CD4-positive, alpha-beta T cell treated with Interleukin-1 beta for 1 hour (primary cell): Measurements from ENCODE around the gene YIPF1.
"Not testable (repeated sequence)": the region's sequence is repeated elsewhere in the genome, so short reads cannot be mapped to it uniquely, and the experiment has no call there.

Experiments
- DNase-seq, 2 donors: peaks; one replicate each; pipeline ENCODE4 v3.0.0-alpha.2; 2020 to 2022

YIPF1 gene

DNA sequence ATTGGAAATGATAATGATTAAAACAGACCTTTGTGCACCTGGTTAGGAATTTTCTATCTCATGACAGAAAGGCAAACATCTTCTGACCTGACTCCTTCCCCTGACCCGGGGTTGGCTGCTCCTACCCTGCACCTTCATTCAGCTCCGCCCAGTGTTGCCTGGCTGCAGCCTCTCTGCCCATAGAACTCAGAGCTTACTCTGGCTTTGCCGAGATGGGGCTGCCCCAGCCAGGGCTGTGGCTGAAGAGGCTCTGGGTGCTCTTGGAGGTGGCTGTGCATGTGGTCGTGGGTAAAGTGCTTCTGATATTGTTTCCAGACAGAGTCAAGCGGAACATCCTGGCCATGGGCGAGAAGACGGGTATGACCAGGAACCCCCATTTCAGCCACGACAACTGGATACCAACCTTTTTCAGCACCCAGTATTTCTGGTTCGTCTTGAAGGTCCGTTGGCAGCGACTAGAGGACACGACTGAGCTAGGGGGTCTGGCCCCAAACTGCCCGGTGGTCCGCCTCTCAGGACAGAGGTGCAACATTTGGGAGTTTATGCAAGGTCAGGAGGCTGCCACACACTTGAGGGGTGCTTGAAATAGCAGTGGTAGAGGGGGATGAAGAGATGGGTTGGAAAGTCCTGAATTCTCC is 4.5 kb upstream of the YIPF1 start, which contains the start of gene DIO1:
Gene DIO1 (plus strand): TSS at position 189 of the 638 bp plus-strand sequence. CDS start 24 bp downstream, at position 213.
- DNase-seq, result no peak

DNA sequence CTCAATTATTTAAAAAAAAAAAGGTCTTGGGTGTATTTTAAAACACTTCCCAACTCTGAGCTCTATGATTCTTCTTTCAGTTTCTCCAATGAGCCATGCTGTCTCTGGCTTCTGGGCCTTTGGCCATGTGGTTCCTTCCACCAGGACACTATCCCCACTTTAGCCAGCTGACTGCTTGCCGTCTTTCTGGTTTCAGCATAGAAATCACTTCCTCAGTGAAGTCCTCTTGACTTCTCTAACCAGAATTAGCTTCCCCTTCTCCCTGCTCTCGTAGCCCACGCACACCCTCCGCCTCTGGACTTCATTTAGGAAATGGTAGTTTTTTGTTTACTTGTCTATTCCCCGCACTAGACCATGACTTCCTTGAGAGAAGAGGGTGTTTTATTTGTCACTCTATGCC is 3.3 kb upstream of the YIPF1 start:
- DNase-seq, result peak in 1 of 2 donors; percentile 39

DNA sequence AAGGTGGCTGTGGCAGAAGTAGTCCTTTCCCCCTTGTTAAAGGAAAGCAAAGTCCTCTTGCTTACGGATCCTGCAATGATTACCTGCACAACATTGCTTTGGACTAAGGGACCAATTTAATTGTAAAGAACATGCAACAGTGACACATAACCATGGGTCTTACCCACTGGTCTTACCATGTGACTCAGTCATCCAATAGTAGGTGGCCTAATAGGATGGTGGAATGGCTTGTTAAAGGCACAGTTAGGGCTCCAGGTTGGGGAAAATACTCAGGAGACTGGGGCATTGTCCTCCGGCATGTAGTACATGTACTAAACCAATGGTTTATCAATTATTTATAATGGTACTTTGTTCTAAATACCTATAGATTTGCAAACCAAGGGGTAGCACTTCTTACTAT is 2.1 kb upstream of the YIPF1 start:
- DNase-seq, result no peak

DNA sequence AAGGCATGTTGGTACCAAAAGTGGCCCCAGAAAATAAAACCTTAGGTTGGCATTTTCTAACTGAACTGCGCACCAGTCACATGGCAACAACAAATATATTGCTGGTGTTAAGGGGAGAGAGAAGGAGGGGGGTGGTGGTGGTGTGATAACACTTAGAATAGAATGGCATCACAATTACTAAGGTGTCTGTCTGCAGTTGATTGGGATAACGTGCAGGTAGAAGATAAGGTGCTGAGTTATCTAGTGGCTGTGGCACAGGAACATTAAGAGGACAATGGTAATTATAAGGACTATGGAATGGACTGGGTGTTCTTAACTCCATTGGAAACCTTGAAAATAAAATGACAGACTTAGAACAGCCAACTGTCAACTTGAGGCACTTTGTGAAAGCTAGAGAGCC is 1.4 kb upstream of the YIPF1 start:
- no peak for DNase-seq

DNA sequence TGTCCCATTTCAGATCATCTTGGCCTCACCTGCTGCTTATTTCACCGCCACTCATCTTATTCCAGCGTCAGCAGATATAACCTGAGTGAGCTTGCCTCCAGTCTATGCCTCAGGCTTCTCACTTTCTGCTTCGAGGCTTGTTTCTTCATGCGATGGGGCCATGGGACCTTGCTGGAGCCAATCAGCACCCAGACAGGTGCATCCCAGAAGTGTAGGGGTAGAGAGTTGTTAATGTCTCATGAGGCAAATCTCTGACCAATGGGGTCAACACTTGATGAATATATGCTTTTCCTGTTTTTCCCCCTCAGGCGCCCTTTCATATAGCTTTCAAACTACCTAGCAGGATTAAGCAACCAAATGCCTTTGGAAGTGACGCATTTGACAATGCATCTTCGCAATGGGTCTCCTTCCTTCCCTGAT is 935 bp upstream of the YIPF1 start:
- DNase-seq, result no peak

DNA sequence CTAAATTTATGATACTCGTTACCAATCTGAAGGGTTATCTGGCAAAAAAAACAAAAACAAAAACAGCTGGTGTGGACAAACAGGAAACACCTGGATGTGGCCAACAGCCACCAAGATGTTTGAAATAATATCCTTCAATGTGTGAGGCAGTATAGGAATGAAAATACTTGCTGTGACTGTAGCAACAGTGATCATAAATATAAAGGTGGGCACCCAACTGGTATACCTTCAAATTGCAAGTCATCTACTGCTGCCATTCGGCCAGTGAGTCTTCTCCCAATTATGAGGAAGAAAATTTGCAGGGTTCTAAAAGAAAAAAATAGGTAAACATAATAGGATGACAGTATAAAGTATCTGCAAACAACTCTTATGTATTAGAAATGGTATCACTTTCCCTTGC is 916 bp downstream of the YIPF1 start:
- DNase-seq, result no peak

DNA sequence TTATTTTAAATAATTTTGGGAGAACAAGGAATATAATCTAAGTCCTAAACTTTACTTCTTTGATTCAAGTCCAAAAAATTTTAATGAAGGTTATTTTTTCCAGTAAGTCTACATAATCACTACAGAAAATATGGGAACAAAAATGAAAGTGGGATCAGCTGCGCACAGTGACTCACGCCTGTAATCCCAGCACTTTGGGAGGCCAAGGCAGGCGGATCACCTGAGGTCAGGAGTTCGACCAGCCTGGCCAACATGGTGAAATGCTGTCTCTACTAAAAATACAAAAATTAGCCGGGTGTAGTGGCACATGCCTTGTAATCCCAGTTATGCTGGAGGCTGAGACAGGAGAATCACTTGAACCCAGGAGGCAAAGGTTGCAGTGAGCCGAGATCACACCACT is 6.0 kb downstream of the YIPF1 start:
- DNase-seq, result not testable (repeated sequence)

DNA sequence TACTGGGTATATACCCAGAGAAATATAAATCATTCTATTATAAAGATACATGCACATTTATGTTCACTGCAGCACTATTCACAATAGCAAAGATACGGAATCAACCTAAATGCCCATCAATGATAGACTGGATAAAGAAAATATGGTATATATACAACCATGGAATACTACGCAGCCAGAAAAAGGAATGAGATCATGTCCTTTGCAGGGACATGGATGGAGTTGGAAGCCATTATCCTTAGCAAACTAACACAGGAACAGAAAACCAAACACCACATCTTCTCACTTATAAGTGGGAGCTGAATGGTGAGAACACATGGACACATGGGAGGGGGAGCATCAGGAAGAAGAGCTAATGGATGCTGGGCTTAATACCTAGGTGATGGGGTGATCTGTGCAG is 7.7 kb downstream of the YIPF1 start:
- DNase-seq, result not testable (repeated sequence)

DNA sequence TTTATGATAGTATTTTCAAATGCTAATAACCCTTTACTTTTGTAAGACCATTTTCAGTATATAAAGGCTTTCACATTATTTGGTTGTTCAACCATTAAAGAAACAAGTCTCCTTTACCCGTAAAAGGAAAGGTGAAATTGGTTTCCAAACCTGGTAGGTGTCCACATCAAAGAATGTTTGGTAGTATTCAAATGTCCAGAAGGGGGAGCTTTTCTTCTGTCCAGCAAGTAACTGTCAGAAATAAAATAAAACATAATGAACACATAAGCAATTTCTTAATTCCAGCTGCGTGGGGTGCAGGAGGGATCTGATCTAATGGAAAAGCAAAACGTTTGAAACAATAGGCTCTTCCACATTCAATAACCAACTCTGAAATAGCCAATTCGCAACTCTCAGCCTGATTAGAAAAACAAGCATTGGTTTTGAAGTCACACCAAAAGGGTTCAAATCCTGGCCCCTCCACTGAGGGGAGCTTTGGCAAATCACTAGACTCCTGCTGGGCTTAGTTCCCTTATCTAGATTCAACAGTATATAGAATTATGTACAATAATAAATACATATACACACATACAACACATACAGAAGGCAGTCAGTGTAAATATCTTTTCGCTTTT is 11.0 kb downstream of the YIPF1 start:
- DNase-seq, result peak in 1 of 2 donors; percentile 47

DNA sequence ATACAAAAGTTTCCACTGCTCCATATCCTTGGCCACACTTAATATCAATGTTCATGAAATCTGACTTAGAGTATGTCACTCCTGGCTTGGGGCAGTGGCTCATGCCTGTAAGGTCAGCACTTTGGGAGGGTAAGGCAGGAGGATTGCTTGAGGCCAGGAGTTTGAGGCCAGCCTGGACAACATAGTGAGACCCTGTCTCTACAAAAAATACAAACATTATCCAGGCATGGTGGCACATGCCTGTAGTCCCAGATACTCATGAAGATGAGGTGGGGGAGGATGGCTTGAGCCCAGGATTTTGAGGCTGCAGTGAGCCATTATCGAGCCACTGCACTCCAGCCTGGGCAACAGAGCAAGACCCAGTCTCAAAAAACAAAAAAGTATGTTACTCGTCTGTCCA is 14.4 kb downstream of the YIPF1 start:
- not testable (repeated sequence) for DNase-seq

DNA sequence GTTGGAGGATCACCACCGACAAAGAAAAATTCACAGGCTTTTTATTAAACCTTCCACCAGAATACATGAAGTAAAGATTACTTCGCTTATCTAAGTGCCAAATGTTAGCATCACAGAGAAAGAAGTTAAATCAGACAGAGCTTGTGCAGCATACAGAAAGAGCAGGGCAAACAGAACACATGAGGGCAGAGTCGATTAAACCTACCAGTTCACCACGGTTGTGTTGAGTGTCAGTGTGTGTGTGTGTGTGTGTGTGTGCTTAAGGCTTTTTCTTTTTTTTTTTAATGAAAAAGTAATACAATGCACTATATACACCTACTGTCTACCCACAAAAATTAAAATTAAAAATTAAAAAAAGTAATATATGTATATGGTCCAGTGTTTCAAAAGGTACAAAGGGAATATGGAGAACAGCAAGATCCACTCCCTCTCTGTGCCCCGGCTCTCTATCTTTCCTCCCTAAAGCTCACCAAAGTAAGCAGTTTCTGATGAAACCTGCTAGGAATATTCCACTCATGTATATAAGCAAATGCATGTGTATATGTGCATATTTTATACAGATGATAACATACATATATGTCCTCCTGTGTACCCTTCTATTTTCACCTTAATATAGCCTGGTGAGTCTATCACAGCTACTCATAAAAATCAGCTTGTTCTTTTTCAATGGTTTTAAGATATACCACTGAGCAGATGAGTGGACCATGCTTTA is 17.7 kb downstream of the YIPF1 start:
- no peak for DNase-seq

DNA sequence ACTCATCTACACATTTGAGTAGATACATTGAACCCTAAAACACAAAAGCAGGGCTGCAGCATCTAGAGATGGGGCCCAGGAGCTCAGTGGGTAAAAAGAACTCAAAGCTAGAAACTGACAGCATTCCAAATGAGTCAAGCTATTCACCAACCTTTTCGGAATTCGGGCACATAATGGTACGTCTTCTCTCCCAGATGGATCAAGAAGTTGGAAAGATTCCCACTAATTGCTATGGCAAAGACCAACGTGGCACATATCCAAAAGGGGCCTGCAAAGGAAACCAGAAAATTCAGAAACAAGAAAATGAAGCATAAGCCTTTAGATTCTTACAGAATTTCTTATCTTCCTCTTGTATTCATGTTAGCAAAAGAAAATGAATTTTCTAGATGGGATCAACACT is 18.4 kb downstream of the YIPF1 start:
- DNase-seq, result no peak

DNA sequence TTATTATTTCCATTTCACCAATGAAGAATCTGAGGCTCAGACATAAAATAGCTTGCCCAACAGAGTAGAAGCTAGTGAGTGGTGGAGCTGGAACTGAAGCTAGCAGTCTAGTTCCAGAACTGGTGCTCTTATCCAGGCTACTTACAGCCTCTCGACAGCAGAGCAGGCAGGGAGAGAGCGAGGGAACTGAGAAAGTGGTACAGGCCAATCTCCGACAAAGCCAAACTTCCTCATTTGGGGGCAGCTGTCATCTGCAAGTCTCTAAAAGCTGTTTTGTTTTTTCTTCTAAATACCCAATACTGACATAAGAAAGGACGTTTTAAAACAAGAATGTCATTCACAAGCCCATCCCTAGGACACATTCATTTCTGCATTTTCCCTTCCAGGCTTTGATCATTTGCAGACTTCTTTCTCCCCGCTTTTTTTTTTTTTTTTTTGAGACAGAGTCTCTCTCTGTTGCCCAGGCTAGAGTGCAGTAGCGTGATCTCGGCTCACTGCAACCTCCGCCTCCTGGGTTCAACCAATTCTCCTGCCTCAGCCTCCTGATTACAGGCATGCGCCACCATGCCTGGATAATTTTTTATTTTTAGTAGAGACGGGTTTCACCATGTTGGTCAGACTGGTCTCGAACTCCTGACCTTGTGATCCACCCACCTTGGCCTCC is 20.0 kb downstream of the YIPF1 start:
- peak in 1 of 2 donors; percentile 8 for DNase-seq

DNA sequence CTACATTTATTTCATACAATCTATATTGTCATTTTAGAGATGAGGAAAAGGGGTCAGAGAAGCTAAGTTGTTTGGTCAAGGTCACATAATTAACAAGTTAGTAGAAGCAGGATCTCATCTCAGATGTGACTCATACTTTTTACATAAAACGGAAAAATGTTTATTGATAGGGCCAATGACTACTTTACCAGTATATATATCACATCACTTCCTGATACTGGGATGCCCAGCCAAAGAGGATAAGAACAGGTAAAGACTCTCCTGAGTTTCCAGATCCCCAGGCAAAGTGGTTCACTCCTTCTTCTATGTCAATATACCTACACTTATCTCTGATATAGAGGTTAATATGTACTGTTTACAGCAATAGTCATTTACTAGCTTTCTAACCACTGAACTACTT is 21.0 kb downstream of the YIPF1 start:
- DNase-seq, result no peak

DNA sequence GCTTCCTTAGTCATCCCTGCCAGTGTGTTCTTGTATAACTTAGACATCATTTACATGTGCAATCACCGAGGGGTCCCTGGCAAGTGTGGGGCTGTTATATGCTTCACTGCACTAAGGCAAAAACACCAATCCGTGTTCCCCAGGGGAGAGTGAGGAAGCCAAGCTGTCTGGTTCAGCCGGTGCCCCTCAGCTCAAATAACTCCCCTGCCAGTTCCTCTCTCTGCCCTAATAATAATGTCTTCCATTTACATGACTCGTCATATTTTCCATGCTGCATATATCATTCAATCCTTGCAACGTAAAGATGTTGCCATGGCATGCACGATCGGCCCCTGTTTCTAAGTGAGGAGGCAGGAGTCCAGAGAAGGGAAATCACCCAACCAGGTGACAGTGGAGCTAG is 27.1 kb downstream of the YIPF1 start:
- no peak for DNase-seq

DNA sequence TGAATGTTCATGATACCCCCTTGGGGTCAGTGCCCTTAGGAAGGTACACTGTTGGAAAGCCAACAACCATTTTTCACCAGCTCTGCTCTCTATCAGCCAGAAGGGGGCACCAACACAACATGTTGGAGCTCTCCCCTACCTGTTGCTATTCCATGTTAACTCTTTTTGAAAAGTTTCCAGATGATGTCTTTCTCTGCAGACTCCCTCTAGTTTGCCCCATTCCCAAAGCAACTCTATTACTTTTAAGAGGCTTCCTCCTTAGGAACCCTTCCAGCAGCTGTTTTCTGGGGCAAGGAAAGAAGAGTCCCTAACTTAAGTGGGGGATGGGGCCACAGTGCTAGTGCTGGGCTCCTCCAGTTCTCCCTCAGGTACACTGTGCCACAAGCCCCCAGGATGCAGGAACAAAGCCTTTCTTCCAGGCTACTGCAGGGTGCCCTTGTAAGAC is 28.6 kb downstream of the YIPF1 start:
- peak; percentile 49 to 64 for DNase-seq

DNA sequence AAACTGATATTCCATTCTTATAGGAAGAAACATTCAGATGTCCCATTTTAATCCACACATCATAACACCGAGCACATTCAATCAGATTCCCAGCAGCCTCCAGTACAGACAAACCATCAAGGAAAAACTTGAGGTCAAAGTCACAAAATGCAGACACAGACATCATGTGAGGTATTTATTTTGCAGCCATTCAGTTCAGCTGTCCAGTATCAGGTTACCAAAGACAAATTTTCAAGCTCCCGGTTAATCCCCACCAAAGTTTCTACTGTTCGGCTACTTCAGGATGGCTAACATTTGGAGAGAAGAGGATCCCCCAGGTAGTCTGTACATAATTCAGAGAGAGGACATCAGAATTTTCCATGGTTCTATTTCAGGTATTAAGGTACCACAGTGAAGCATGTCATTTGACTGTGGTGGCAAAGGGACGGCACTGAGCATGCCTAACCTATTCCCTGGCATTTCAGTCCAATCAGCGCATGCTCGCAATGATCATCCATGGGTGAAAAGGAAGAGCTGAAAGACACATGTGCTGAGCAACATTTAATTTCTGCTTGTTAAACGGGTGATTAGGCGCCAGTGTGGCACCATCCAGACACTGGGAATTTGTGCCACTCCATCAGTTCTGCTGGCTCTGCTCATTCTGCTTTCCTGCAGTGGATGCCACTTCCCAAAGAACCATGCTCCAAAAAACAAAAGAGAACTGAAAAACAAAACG is 37.9 kb downstream of the YIPF1 start:
- DNase-seq, result no peak

DNA sequence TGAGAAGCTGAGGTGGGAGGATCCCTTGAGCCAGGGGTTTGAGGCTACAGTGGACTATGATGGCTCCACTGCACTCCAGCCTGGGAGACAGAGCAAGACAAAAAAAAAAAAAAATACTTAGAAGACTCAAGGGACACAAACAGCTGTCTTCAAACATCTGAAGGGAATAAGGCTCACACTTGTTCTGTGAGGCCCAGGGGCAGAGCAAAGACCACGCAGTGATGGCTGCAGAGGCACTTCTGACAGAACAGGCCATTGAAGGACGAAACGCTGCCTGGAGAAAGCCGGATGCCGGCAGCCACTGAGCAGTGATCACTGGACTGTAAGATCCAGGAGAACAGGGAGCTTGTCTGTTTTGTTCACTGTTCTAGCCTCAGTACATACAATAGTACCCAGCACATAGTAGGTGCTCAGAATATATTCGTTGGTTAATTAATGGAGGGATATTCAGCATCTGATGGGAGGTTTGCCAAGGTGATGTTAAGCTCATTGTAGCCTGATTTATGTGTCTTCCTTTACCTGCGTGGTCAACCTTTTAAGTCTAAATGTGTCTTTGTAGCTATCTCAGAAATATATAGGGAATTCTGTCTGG is 39.4 kb downstream of the YIPF1 start:
- DNase-seq, result no peak

DNA sequence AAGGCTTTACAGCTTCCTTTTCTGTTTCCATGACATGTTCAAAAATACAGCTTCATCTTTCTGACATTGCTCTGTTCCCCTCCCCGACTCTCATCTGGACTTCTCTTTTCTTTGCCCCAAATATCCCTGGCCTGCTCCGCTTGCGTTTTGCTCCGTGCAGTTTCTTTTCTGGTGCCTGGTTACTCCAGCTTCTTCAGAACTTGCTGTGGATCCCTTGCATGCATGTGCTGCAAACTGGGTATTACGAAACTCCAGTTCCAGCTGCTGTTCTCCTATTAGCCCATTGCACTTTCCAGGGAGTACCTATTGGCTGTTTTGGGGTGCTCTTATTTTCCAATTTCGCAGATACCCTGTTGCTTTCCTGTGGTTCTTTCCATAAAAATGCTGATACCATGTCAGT is 41.6 kb downstream of the YIPF1 start:
- no peak for DNase-seq

DNA sequence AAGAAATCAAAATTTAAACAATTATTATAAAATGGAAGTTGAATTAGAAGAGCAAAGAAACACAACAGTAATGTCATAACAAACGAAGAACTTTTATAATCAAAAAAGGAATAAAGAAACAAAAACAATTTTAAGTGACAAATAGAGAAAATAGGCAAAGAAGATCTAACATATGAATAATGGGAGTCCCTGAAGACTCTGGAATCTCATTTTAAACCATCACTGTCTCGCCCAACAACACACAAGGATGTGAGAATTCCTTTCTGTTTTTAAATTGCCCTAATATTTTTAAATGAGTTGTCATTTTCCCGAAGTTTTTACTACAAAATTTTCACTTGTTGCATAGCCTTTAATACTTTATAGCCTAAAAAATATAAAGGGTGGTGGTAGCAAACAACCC is 47.2 kb downstream of the YIPF1 start:
- no peak for DNase-seq

DNA sequence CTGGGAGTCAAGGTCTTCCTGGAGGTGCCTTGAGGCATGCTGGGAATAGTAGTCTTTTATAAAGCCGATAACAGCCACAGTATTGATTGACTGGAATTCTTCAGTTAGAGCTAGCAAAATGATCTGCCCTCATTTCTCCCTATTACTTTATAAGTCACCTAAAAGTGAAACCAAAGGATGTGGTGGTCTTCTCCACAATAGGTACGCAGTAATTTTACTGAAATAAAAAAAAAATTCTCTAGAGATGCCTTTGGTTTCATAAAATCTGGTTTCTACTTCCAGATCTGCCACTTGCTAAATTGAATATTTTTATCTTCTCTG is 51.0 kb downstream of the YIPF1 start:
- no peak for DNase-seq

DNA sequence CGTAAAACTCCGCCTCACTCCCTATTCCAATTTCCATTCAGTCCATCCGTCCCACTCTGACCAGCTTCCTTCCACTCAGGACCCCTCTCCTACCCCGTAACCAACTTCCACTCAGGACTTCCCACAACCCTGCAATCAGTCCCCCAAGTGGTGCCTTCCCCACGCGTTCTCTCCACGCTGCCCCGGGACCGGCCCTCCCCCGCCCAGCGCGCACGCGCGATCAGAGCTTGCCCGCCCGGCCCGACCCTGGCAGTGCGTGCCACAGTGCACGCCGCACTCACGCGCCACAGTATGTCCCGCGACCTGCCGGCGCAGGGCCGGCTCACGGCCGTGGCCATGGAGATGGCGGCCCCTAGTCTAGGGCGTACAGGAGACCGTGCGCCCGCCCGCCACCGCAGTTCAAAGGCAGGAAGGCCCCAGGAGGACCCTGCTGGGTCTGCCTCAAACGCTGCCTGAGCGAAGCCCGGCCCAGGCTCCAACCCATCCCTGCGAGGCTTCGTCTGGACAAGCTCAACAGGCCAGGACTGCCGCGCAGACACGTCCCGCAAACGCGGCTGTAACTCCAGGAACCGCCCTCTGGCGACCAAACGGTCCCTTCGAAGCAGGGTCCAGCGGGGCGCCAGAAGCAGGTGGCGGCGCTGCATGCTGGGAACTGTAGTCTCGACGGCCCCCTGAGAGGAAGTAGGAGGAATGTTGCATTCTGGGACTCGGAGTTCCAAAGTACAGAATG is 51.5 kb downstream of the YIPF1 start, which contains the start of gene NDC1:
Gene NDC1 (minus strand): TSS at position 373 of the 730 bp plus-strand sequence. CDS start 35 bp downstream, at position 338.
- peak; percentile 91 to 93 for DNase-seq
